Mesodermal cell (in vitro differentiated cells): Measurements from ENCODE around the gene TMEM178B.
"Not testable (repeated sequence)": the region's sequence is repeated elsewhere in the genome, so short reads cannot be mapped to it uniquely, and the experiment has no call there.

Experiments
- H3K27ac ChIP-seq: 2 replicates; pipeline ENCODE4 v1.7.0; 2013; ENCODE audit warnings: mild to moderate bottlenecking, low read depth, low read length, moderate library complexity; ENCODE audit not compliant: severe bottlenecking
- H3K36me3 ChIP-seq: 2 replicates; pipeline ENCODE4 v1.7.1; 2013; ENCODE audit warnings: mild to moderate bottlenecking, low read length, moderate library complexity; ENCODE audit not compliant: control insufficient read depth, insufficient read depth
- H3K4me1 ChIP-seq: one replicate; pipeline ENCODE4 v1.7.1; 2013; ENCODE audit warnings: mild to moderate bottlenecking, low read length; ENCODE audit not compliant: insufficient read depth, control insufficient read depth, poor library complexity, severe bottlenecking
- H3K4me3 ChIP-seq: 2 replicates; pipeline ENCODE4 v1.7.0; 2013; ENCODE audit warnings: low read length, control low read depth, mild to moderate bottlenecking; ENCODE audit not compliant: insufficient read depth, poor library complexity, severe bottlenecking; ENCODE audit errors: extremely low read depth
- H3K9me3 ChIP-seq: 2 replicates; pipeline ENCODE4 v1.7.1; 2013; ENCODE audit warnings: mild to moderate bottlenecking, low read length, moderate library complexity; ENCODE audit not compliant: control insufficient read depth
- WGBS, 2 experiments: methylation state at CpG; one replicate each; pipeline ENCODE4 v1.1.5; 2013; ENCODE audit warnings: missing lambda C conversion rate in 2 of 2; ENCODE audit not compliant: insufficient coverage in 2 of 2; 5-methylcytosine and 5-hydroxymethylcytosine counted together

The TMEM178B gene

DNA sequence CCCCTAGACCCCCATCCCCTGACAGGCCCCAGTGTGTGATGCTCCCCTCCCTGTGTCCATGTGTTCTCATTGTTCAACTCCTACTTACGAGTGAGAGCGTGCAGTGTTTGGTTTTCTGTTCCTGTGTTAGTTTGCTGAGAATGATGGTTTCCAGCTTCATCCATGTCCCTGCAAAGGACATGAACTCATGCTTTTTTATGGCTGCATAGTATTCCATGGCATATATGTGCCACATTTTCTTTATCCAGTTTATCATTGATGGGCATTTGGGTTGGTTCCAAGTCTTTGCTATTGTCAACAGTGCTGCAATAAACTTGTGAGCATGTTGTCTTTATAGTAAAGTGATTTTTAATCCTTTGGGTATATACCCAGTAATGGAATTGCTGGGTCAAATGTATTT is 42.8 kb downstream of the TMEM178B start:
- not testable (repeated sequence) for H3K27ac ChIP-seq, H3K4me1 ChIP-seq, H3K36me3 ChIP-seq, H3K4me3 ChIP-seq, H3K9me3 ChIP-seq
- WGBS, 2 experiments: no CpG with 5 or more reads among the region's 2 CpGs

DNA sequence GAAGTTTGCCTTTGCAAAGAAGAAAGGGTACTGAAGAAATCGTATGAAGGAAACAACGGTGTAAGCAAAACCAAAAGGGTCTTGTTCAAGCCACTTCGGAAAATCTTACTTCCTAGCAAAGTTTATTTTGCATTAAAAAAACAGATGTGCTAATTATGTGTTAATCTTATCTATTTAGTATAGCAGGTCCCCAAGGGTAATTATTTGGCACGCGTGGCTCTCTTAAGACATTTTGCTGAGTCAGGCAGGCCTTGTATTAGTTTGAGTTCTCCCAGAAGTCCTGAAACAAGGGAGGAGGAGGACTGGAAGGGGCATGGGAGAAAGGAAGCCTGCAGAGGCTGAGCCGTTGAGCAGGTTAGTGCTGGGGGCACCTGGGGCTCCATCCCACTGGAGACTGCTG is 44.9 kb downstream of the TMEM178B start:
- 71 to 84% methylated on average over 3 to 4 of the region's 6 CpGs for WGBS, 2 experiments
- Histone ChIP-seq H3K9me3 (no peaks in the 10 kb centered on the region), H3K4me3 (no peak overlapping the region), H3K36me3 (no peaks in the 10 kb centered on the region), H3K4me1 (no peaks in the 10 kb centered on the region), H3K27ac (no peak overlapping the region)

DNA sequence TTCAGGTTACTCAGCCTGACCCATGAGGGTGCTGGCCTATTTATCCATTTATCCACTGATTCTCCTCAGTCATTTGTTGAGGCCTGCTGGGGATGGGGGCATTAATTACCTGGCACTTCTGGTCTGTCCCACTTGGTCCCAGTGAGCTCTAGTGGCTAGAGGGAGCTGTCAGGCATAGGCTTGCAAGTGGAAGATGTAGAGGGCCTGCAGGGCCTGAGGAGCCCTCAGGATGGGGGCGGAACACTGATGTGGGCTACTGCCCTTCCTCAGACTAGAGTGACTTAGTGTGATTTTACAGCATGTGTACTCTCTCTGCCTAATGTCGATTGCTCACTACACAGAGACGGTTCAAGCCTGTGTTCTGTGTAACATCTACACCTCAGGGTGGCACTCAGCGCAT is 45.3 kb downstream of the TMEM178B start:
- no peaks in the 10 kb centered on the region for H3K4me1 ChIP-seq
- WGBS, 2 experiments: 95 to 96% methylated on average over 4 of the region's 4 CpGs
- no peak overlapping the region for H3K4me3 ChIP-seq
- no peaks in the 10 kb centered on the region for H3K9me3 ChIP-seq
- H3K27ac ChIP-seq: no peak overlapping the region
- no peaks in the 10 kb centered on the region for H3K36me3 ChIP-seq

DNA sequence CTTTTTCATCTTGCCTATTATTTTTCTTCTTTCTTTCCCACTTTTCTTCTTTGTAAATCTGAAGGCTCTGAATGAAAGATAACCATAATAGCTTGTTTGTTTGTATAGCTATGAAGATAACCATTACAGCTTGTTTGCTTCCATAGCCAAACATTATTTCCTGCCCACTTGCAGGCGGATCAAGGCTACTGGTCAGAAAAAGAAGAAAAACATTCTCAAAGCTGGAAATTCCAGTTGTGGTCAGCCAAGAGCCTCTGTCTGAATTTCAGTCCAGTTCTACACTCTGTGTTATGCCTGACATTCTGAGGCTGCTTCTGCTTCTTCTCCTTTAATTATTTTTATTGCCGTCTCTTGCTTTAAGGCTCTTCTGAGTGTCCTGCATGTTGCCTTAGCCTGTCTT is 48.9 kb downstream of the TMEM178B start:
- Histone ChIP-seq H3K36me3 (no peaks in the 10 kb centered on the region), H3K4me1 (no peaks in the 10 kb centered on the region), H3K4me3 (no peak overlapping the region), H3K27ac (no peak overlapping the region), H3K9me3 (no peaks in the 10 kb centered on the region)
- 100% methylated on average over 1 of the region's 2 CpGs for WGBS, 2 experiments

DNA sequence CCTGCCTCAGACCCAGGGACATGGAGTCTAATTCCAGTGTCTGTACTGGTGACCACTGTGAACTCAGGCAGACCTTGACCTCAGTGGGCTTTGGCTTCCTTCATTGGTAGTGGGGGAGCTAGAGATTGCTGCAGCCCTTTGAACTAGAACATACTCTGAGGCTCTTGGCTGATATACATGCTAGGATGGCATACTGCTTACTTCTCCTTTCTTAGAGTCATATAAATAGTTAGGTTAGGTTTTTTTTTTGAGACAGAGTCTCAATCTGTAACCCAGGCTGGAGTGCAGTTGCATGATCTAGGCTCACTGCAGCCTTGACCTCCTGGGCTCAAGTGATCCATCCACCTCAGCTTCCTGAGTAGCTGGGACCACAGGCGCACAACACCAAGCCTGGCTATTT is 49.7 kb downstream of the TMEM178B start:
- Histone ChIP-seq H3K36me3 (no peaks in the 10 kb centered on the region), H3K27ac (no peak overlapping the region), H3K9me3 (no peaks in the 10 kb centered on the region), H3K4me3 (no peak overlapping the region), H3K4me1 (peaks cover 5% of the 10 kb centered on the region)
- 100% methylated on average over 1 of the region's 1 CpG; no CpG with 5 or more reads in 1 of the 2 experiments for WGBS, 2 experiments

DNA sequence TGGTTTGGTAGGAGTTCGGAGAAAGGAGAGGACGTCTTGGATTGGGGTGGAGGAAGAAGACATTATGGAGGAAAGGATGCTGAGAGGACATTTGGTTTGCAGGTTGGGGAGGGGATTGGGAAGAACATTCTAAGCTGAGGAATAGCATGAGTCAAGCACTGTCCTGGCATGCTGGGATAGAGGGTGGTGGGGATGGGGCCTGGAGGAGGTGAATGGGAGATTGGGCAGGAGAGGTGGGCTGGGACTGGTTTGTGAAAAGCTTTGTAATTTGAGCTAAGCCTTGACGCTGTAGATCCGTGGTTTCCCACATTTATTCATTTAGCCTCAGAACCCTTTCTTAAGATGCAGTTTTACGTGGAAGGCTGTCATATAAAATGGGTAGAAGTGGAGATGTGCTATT is 52.2 kb downstream of the TMEM178B start:
- no peaks in the 10 kb centered on the region for H3K36me3 ChIP-seq
- H3K27ac ChIP-seq: no peak overlapping the region
- no peaks in the 10 kb centered on the region for H3K9me3 ChIP-seq
- WGBS, 2 experiments: 96 to 100% methylated on average over 2 of the region's 5 CpGs
- H3K4me3 ChIP-seq: no peak overlapping the region
- H3K4me1 ChIP-seq: peaks cover 15% of the 10 kb centered on the region

DNA sequence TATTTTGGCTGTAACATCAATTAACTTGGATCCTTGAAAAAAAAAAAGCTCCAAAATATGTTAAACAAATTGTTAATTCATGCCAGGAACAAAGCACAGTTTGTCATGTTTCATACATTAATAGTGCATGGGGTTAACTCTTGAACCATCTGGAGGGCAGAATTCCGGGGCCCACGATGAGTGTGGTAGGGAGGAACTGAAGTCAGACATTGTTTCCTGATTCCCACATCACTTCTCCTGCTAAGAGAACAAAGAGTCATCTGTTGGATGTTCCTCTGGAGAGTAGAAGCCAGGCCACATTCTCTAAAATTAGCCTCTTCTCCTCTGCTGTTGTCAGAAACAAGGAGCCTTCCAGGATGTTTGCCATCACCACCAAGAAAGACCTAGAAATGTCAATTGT is 54.6 kb downstream of the TMEM178B start:
- no peaks in the 10 kb centered on the region for H3K36me3 ChIP-seq
- peaks cover 15% of the 10 kb centered on the region for H3K4me1 ChIP-seq
- H3K4me3 ChIP-seq: no peak overlapping the region
- no peaks in the 10 kb centered on the region for H3K9me3 ChIP-seq
- 60 to 88% methylated on average over 2 of the region's 2 CpGs for WGBS, 2 experiments
- H3K27ac ChIP-seq: peak overlapping the region; percentile 81

DNA sequence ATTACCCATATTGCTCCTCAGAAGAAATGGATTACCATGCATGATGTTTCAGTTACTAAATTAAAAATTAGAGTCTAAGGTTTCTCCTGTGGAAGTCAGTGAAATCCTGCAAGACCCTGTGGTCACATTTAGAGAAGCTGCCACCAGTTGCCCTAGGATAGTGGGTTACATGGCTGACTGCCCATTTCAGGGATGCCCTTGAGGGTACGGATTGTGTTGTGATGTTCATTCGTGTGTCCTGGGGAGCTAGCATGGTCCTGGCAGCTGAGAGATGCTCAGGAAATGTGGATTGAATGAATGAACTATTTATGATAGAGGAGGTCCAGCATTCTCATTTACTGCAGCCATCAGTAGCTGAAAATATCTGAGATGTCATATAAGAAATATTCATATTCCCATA is 55.1 kb downstream of the TMEM178B start:
- peak overlapping the region; percentile 81 for H3K27ac ChIP-seq
- H3K9me3 ChIP-seq: no peaks in the 10 kb centered on the region
- no peaks in the 10 kb centered on the region for H3K36me3 ChIP-seq
- WGBS, 2 experiments: 92% methylated on average over 2 of the region's 2 CpGs; no CpG with 5 or more reads in 1 of the 2 experiments
- no peak overlapping the region for H3K4me3 ChIP-seq
- H3K4me1 ChIP-seq: peaks cover 15% of the 10 kb centered on the region

DNA sequence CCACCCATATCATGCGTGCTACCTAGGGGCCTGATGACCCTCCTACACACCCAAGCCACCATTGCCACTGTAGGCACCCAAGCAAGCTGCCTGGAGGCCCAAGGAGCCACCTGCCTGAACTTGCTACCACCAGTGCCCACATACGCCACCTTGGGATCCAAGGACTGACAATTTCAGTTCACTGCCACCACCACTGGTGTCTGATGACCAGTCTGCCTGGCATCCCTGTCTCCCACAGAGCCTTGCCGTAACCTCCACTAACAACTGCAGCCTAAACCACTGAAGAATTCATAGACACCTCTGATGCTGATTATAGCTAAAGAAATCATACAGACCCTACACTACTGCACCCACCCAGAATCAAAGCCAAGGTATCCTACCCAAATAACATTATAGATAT is 58.8 kb downstream of the TMEM178B start:
- no peaks in the 10 kb centered on the region for H3K9me3 ChIP-seq
- peaks cover 15% of the 10 kb centered on the region for H3K4me1 ChIP-seq
- 90 to 92% methylated on average over 2 to 3 of the region's 3 CpGs for WGBS, 2 experiments
- H3K27ac ChIP-seq: no peak overlapping the region
- H3K36me3 ChIP-seq: no peaks in the 10 kb centered on the region
- no peak overlapping the region for H3K4me3 ChIP-seq

DNA sequence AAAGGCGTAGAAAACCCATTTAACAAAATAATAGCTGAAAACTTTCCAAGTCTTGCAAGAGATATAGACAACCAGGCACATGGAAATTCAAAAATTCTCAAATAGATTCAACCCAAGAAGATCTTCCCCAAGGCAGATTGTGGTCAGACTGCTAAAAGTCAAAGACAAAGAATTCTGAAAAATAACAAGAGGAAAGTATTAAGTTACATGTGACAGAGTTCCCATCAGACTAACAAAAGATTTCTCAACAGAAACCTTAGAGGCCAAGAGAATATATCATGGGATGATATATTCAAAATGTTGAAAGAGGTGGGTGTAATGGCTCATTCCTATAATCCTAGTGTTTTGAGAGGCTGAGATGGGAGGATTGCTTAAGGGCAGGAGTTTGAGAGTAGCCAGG is 59.8 kb downstream of the TMEM178B start:
- Histone ChIP-seq H3K9me3 (no peaks in the 10 kb centered on the region), H3K27ac (no peak overlapping the region), H3K4me1 (peaks cover 9% of the 10 kb centered on the region), H3K36me3 (no peaks in the 10 kb centered on the region), H3K4me3 (no peak overlapping the region)
- no CpG with 5 or more reads among the region's 1 CpG for WGBS, 2 experiments

DNA sequence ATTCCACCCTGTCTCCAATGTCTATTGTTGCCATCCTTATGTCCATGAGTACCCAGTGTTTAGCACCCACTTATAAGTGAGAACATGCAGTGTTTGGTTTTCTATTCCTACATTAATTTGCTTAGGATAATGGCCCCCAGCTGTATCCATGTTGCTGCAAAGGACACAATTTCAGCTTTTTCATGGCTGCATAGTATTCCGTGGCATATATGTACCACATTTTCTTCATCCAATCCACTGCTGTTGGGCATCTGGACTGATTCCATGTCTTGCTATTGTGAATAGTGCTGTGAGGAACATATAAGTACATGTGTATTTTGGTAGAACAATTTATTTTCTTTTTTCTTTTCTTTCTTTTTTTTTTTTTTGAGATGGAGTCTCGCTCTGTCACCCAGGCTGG is 68.2 kb downstream of the TMEM178B start:
- H3K9me3 ChIP-seq: peaks cover 5% of the 10 kb centered on the region
- no peak overlapping the region for H3K27ac ChIP-seq
- peaks cover 14% of the 10 kb centered on the region for H3K4me1 ChIP-seq
- no peak overlapping the region for H3K4me3 ChIP-seq
- WGBS, 2 experiments: 100% methylated on average over 1 of the region's 2 CpGs; no CpG with 5 or more reads in 1 of the 2 experiments
- H3K36me3 ChIP-seq: no peaks in the 10 kb centered on the region
